Stimulated activated CD4-positive, alpha-beta T cell treated with anti-CD3 and anti-CD28 coated beads, Interleukin-4, amount 100 ng/mL, for 1 hour (primary cell): ENCODE results near the gene SWI5.

Source experiments
- DNase-seq: peaks from one replicate; pipeline ENCODE4 v3.0.0-alpha.2; 2020

The SWI5 gene

DNA sequence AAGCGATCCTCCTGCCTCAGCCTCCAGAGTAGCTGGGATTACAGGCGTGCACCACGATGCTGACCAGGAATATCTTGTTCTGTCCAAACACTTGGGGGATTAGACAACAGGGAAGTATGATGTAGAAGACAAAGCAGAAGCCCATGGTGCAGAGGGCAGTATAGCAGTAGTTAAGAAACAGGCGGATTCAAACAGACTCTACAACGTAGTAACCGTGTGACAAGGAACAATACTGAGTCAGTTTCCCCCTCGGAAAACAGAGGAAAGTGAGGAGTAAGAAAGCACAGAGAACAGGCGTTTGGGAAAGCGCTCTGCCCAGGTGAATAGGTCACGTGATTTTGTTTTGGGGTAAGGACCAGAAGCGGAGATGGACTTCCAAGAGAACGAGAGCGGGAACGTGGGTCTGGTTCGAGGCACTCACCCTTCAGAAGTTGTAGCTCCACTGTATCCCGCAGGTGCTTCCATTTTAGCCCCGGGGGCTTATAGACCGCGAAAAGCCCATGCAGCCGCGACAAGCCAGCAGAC is 45.9 kb downstream of the SWI5 start:
- DNase-seq = no peak

DNA sequence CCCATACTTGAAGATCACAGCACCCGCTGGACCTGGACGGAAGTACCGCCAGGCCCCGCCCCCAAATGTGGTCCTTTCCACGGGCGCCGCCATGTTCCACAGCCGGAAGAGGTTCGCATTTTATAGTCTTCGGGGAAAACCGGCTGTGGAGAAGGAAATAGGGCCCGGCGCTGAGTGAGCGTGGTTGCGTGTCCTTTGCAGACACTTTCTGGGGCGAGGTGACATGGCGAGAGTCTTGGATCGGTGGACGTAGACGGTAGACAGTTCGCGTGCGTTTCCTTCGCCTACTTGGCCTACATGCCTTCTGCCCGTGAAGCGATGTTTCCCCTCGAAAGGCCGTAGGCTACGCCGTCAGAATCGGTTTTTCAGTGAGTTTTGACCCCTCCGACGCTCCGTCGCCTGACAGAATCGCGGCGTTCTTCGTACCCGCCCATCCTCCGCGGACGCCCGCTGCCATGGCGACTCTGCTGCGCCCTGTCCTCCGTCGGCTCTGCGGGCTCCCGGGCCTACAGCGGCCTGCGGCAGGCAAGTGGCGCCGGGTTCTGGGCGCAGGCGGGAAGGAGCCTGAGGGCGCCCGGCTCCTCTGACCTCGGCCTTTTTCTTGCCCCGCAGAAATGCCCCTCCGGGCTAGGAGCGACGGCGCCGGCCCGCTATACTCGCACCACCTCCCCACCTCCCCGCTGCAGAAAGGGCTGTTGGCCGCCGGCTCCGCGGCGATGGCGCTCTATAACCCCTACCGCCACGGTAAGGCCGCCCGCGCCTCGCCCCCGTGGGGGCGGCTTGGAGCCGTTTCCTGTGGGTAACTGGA is 46.5 kb downstream of the SWI5 start, which contains the start of the genes COQ4 and TRUB2:
Gene COQ4, plus strand, starts transcription at position 436 of the 808 bp plus-strand sequence. Its CDS starts 20 bp downstream, at position 456.
Gene TRUB2, minus strand, starts transcription at position 44 of the 808 bp plus-strand sequence. Its CDS starts 39 bp downstream, at position 5.
- peak; percentile 92 for DNase-seq

DNA sequence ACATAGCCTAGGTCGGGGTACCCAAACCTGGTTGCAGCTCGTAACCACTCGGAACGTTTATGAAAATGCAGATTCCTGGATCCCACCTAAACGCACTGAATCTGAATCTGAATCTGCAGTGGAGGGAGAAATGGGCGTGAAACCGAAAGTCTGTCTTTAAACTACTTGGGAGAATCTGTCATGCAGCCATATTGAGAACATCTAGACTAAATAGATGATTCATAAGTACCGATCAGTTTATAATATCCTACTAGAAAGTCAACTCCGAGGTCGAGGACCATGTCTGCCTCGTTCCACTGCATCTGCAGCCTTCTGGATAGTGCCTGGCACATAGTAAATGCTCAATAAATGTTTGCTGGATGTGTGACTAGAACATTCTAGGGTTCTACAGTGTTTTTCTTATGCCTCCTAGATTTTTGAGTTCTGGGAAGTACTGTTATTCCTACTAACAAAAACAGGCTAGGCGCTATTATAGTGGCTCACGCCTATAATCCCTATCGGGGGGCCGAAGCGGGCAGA is 47.2 kb downstream of the SWI5 start:
- DNase-seq = peak; percentile 6

DNA sequence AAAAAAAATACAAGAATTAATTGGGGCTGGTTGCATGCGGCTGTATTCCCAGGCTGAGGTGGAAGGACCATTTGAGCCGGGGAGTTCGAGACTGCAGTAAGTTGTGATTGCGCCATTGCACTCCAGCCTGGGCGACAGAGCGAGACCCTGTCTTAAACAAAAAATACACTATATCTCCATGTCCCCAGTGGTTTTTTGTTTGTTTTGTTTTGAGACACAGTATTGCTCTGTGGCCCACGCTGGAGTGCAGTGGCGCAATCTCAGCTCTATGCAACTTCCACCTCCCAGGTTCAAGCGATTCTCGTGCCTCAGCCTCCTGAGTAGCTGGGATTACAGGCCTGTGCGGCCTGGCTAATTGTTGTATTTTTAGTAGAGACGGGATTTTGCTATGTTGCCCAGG is 47.7 kb downstream of the SWI5 start:
- no peak for DNase-seq

DNA sequence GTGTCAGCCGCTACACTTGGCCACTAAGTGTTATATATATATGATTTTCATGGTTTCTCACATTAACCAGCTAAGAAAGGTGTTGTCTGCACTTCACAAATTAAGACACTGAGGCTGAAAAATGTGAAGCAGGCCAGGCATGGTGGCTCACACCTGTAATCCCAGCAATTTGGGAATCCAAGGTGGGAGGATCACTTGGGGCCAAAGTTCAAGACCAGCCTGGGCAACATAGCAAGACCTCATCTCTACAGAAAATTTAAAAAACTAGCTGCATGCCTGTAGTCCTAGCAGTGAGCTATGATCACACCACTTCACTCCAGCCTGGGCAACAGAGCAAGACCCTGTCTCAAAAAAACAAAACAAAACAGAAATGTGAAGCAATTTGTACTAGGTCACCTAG is 48.3 kb downstream of the SWI5 start:
- no peak for DNase-seq

DNA sequence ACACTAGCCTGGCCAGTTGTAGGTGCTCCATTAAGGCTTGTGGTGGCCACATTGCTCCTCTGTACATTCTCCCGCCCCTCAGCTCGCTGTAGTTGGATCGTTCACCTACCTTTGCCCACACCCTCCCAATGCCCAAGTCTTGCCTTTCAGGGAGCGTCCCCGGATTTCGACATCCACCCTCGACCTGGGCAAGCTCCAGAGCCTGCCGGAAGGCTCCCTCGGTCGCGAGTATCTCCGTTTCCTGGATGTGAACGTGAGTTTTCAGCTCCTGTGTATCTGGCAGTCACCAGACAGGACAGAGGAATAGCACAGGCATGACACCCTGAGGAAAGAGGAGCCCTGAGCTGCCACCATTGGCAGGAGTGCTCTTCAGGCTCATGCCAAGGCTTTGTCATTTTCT is 49.6 kb downstream of the SWI5 start:
- no peak for DNase-seq

DNA sequence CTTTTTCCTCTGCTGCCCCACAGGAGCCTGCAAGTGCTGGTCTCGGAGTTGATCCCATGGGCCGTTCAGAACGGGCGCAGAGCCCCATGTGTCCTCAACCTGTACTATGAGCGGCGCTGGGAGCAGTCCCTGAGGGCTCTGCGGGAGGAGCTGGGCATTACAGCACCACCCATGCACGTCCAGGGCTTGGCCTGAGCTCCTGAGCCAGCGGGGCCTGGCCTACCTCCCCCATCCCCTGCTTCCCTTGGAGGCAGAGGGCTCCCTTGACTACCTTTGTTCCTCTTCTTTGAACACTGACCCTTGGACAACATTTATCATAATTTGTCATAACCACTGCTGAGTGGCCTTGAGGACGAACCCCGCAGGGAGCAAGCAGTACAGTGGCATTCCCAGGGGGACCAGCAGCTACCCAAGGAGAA is 57.4 kb downstream of the SWI5 start:
- DNase-seq = no peak

DNA sequence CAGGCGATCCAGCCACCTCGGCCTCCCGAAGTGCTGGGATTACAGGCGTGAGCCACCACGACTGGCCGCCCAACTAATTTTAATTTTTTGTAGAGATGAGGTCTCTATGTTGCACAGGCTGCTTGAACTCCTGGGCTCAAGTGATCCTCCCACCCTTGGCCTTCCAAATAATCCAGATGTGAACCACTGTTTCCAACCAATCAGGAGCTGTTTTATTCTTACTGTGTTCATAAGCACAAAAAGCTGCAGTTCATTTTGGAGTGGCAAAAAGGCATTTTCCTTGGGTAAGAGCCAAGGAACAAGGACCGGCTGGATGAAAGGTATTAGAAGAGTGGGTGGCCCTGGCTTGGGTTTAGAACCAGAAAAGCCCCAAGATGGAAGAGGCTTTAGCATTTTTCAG is 59.1 kb downstream of the SWI5 start:
- no peak for DNase-seq

DNA sequence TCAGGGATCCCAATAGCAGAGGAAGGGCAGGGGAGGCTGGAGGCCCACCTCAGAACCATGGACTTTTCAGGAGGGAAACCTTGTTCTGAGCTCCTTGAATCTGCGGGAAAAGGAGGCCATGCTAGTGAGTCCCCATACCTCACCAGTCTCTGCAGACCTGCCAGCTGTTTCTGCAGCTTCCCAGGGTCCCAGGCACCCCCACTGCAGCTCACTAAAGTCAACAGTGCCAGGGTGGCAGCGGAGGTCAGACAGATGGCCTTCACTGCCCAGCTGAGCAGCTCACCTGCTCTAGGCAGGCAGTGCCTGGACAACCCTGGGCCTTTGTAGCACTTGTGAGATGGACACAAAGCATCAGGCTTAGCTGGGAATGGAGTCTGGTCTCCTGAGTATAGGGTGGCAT is 59.8 kb downstream of the SWI5 start:
- no peak for DNase-seq

DNA sequence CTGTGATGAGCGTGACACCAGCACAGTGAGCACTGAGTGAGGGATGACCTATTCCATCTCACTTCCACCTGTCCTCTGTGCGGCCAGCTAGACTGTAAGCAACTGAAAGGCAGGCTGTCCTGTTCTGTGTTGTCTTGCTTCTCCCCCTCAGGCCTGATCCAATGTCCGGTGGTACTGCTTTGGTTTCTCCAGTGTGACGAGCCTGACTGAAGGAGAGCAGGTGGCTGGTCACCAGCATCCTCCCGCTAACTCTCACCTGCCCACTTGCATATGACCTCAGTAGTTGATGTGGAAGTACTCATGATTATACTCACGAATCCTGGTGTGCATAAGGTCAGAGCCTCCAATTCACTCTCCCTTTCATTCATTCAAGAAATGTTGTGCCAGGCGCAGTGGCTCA is 61.9 kb downstream of the SWI5 start:
- no peak for DNase-seq
